Right lobe of liver (tissue), 6 donors: ENCODE results near the gene CORO2A. TPM values are rescaled to one million over a fixed set of nuclear protein-coding genes. Genes with fewer than 3 reads are reported as not detected.

Source experiments
- ATAC-seq, 4 donors: fragments of 200-7000 bp; cut with Tn5 transposase; one replicate each; pipeline ENCODE4 v1.9.1; 2020; ENCODE audit warnings: mild to moderate bottlenecking in 4 of 4, moderate library complexity in 4 of 4
- DNase-seq, 3 donors: peaks; one replicate each; pipeline ENCODE4 v3.0.0-alpha.2; 2020
- H3K27ac ChIP-seq, 3 donors: fragments of 200-600 bp; one replicate each; pipeline ENCODE4 v1.8.0; 2022
- H3K27me3 ChIP-seq, 2 donors: fragments of 200-600 bp; one replicate each; pipeline ENCODE4 v1.8.0; 2022
- H3K36me3 ChIP-seq, 4 donors: fragments of 200-600 bp; sonication (generic) in 1 of 4; one replicate each; pipeline versions ENCODE4 v1.5.1 to v1.8.0; 2017 to 2022; ENCODE audit warnings: control low read depth in 1 of 4
- H3K4me1 ChIP-seq, 4 donors: fragments of 200-600 bp; sonication (generic) in 1 of 4; one replicate each; pipeline versions ENCODE4 v1.5.1 to v1.8.0; 2017 to 2022; ENCODE audit warnings: control low read depth in 1 of 4
- H3K4me3 ChIP-seq, 3 donors: fragments of 200-600 bp; one replicate each; pipeline ENCODE4 v1.8.0; 2022
- H3K9me3 ChIP-seq, 4 donors: fragments of 200-600 bp; sonication (generic) in 1 of 4; one replicate each; pipeline versions ENCODE4 v1.5.1 to v1.8.0; 2017 to 2022; ENCODE audit warnings: control low read depth in 1 of 4
- CTCF ChIP-seq, 4 donors: fragments of 200-600 bp in 3 of 4; fragments of 450-650 bp in 1 of 4; IDR thresholded peaks; one replicate each; pipeline versions ENCODE4 v1.5.1 to v1.8.0; 2016 to 2022; ENCODE audit warnings: antibody characterized with exemption in 4 of 4, mild to moderate bottlenecking in 2 of 4
- POLR2A ChIP-seq: fragments of 450-650 bp; IDR thresholded peaks from one replicate; pipeline ENCODE4 v1.6.1; 2017; ENCODE audit warnings: antibody characterized with exemption, mild to moderate bottlenecking
- WGBS: methylation state at CpG from one replicate; pipeline ENCODE4 v1.1.6; 2018; ENCODE audit warnings: low coverage, low lambda C conversion rate; ENCODE audit not compliant: insufficient coverage; ENCODE audit errors: missing lambda C conversion rate; 5-methylcytosine and 5-hydroxymethylcytosine counted together
- intact Hi-C, 2 donors: fragments of 100-400 bp; cut with DNase I; formaldehyde crosslinking; loops; one replicate each; pipeline versions ENCODE4 v1.11.2 to v1.14.1; 2022
- total RNA-seq, 6 experiments: library from RNA; depleted of rRNA in 2 of 6; stranded (reverse); fragments of >200 nt in 2 of 6; fragmentation: NEBNext Ultra II Directional in 3 of 6; extraction: Animal tissue kit (Norgen Biotek cat#: 25700) in 3 of 6; gene quantifications; one replicate each; pipeline versions ENCODE4 v1.1.0 to v1.2.4, GENCODE V29; 2016 to 2023
- donor health status: DM: no; HTN: yes; CAD: no.
- donor health status: DM: no; HTN: no; CAD: no.
- donor health status: DM: no; HTN: no; CAD: no.
- donor health status: DM: no; HTN: yes; CAD: no.
- donor health status: DM: no; HTN: yes; CAD: no.

CORO2A gene
- total RNA-seq, 6 experiments from 2014 or later, result 0.67 to 6.2 (median 3.3) TPM

GRCh38 chr9:98184326-98184725 lies 8.1 kb downstream of the CORO2A start:
- H3K4me3 ChIP-seq, result no peak overlapping the region
- H3K27ac ChIP-seq, result no peak overlapping the region

GRCh38 chr9:98182889-98183599 lies 9.4 kb downstream of the CORO2A start:
- H3K4me1 ChIP-seq, result peaks cover 0 to 13% (median 3%) of the 10 kb centered on the region in 4 donors
- ATAC-seq, result peak; percentile 39 to 87 (median 72)
- H3K9me3 ChIP-seq, result no peaks in the 10 kb centered on the region
- 24% methylated on average over 6 of the region's 9 CpGs for WGBS
- intact Hi-C loops, result loop anchor here in 1 of 2 donors (10.0 kb wide), 1 partner anchor 48 kb away; no protein-coding TSS in a partner anchor
- H3K4me3 ChIP-seq, result no peak overlapping the region
- peak in 1 of 3 donors; percentile 41 for DNase-seq
- H3K36me3 ChIP-seq, result no peaks in the 10 kb centered on the region
- TF ChIP-seq POLR2A, result no peak
- no peak for TF ChIP-seq CTCF (IDR thresholded peaks at IDR 0.05)
- H3K27me3 ChIP-seq, result no peaks in the 10 kb centered on the region
- H3K27ac ChIP-seq, result no peak overlapping the region

More at GRCh38 chr9:98184326-98184725, 8.1 kb downstream of the CORO2A start:
- no peaks in the 10 kb centered on the region for H3K36me3 ChIP-seq
- intact Hi-C loops, result loop anchor here in 1 of 2 donors (10.0 kb wide), 1 partner anchor 50 kb away; no protein-coding TSS in a partner anchor
- DNase-seq (peak in 1 of 3 donors; percentile 9), ATAC-seq (no peak)
- no peaks in the 10 kb centered on the region for H3K27me3 ChIP-seq
- 95% methylated on average over 6 of the region's 6 CpGs for WGBS
- H3K4me1 ChIP-seq, result peaks cover 0 to 13% (median 3%) of the 10 kb centered on the region in 4 donors
- TF ChIP-seq POLR2A (no peak), CTCF (IDR thresholded peaks at IDR 0.05) (no peak)
- no peaks in the 10 kb centered on the region for H3K9me3 ChIP-seq

- peaks cover 0 to 13% (median 3%) of the 10 kb centered on the region in 4 donors for H3K4me1 ChIP-seq
- no peaks in the 10 kb centered on the region for H3K9me3 ChIP-seq
- intact Hi-C loops, result loop anchor here in 1 of 2 donors (10.0 kb wide), 1 partner anchor 47 kb away; no protein-coding TSS in a partner anchor
- no peak overlapping the region for H3K4me3 ChIP-seq
- no peak overlapping the region for H3K27ac ChIP-seq
- no peak for TF ChIP-seq CTCF (IDR thresholded peaks at IDR 0.05)
- TF ChIP-seq POLR2A, result no peak
- no peaks in the 10 kb centered on the region for H3K27me3 ChIP-seq
- H3K36me3 ChIP-seq, result no peaks in the 10 kb centered on the region
- peak in 1 of 4 donors; percentile 29 for ATAC-seq
- DNase-seq, result no peak
- WGBS, result 68% methylated on average over 9 of the region's 9 CpGs
Measured at GRCh38 chr9:98182069-98182820, 10.2 kb downstream of the CORO2A start.

- WGBS, result 66% methylated on average over 5 of the region's 5 CpGs
- DNase-seq, result no peak
- H3K9me3 ChIP-seq, result no peaks in the 10 kb centered on the region
- H3K4me1 ChIP-seq, result peaks cover 0 to 19% (median 3%) of the 10 kb centered on the region in 4 donors
- TF ChIP-seq CTCF (IDR thresholded peaks at IDR 0.05) (no peak), POLR2A (no peak)
- intact Hi-C loops, result loop anchor here in 1 of 2 donors (10.0 kb wide), 1 partner anchor 47 kb away; no protein-coding TSS in a partner anchor
- ATAC-seq, result no peak
- no peaks in the 10 kb centered on the region for H3K36me3 ChIP-seq
- no peaks in the 10 kb centered on the region for H3K27me3 ChIP-seq
- H3K27ac ChIP-seq, result no peak overlapping the region
- no peak overlapping the region for H3K4me3 ChIP-seq
Measured at GRCh38 chr9:98181746-98182068, 10.7 kb downstream of the CORO2A start.
